H9 (cell line): ENCODE results near the gene KIAA0753. TPM values are rescaled to one million over a fixed set of nuclear protein-coding genes. Genes with fewer than 3 reads are reported as not detected.
"Not testable (repeated sequence)": the region's sequence is repeated elsewhere in the genome, so short reads cannot be mapped to it uniquely, and the experiment has no call there.

ENCODE experiments used
- DNase-seq: peaks from one replicate; pipeline ENCODE4 v3.0.0-alpha.2; 2017
- H2AFZ ChIP-seq: one replicate; pipeline ENCODE4 v1.6.1; 2013; ENCODE audit warnings: mild to moderate bottlenecking, low read length, control low read depth, moderate library complexity
- H2AK5ac ChIP-seq: 2 replicates; pipeline ENCODE4 v1.6.1; 2013; ENCODE audit warnings: low read length, control low read depth, mixed read lengths; ENCODE audit not compliant: insufficient read length
- H2BK120ac ChIP-seq: one replicate; pipeline ENCODE4 v1.6.1; 2013; ENCODE audit warnings: low read depth, mild to moderate bottlenecking, low read length, control low read depth, inconsistent platforms; ENCODE audit not compliant: poor library complexity, severe bottlenecking
- H2BK12ac ChIP-seq: 2 replicates; pipeline ENCODE4 v1.6.1; 2013; ENCODE audit warnings: low read length, control low read depth, mixed read lengths, low read depth; ENCODE audit not compliant: insufficient read length
- H2BK15ac ChIP-seq: 2 replicates; pipeline ENCODE4 v1.6.1; 2013; ENCODE audit warnings: low read depth, low read length, control low read depth
- H2BK20ac ChIP-seq: one replicate; pipeline ENCODE4 v1.6.1; 2013; ENCODE audit warnings: low read depth, mild to moderate bottlenecking, low read length, control low read depth, inconsistent platforms; ENCODE audit not compliant: poor library complexity, severe bottlenecking
- H2BK5ac ChIP-seq: 2 replicates; pipeline ENCODE4 v1.6.1; 2013; ENCODE audit warnings: low read length, control low read depth, mixed read lengths; ENCODE audit not compliant: insufficient read length
- H3K14ac ChIP-seq: 2 replicates; pipeline ENCODE4 v1.6.1; 2013; ENCODE audit warnings: low read length, control low read depth; ENCODE audit not compliant: insufficient read depth
- H3K18ac ChIP-seq: 2 replicates; pipeline ENCODE4 v1.6.1; 2013; ENCODE audit warnings: low read depth, mild to moderate bottlenecking, mixed read lengths, low read length, control low read depth; ENCODE audit not compliant: insufficient read length
- H3K23ac ChIP-seq: 2 replicates; pipeline ENCODE4 v1.6.1; 2013; ENCODE audit warnings: low read length, control low read depth, mixed read lengths, low read depth; ENCODE audit not compliant: insufficient read length
- H3K23me2 ChIP-seq: 2 replicates; pipeline ENCODE4 v1.6.1; 2013; ENCODE audit warnings: low read depth, mild to moderate bottlenecking, mixed read lengths, low read length, control low read depth; ENCODE audit not compliant: insufficient read length, poor library complexity, severe bottlenecking
- H3K27ac ChIP-seq: 2 replicates; pipeline ENCODE4 v1.5.1; 2013; ENCODE audit warnings: low read length, control low read depth, mixed read lengths, low read depth; ENCODE audit not compliant: insufficient read length
- H3K27me3 ChIP-seq: 2 replicates; pipeline ENCODE4 v1.6.1; 2013; ENCODE audit warnings: low read length, control low read depth, inconsistent platforms; ENCODE audit not compliant: insufficient read depth
- H3K4ac ChIP-seq: 2 replicates; pipeline ENCODE4 v1.6.1; 2013; ENCODE audit warnings: low read depth, mild to moderate bottlenecking, control low read depth, inconsistent platforms, low read length, moderate library complexity
- H3K4me1 ChIP-seq: 2 replicates; pipeline ENCODE4 v1.6.1; 2013; ENCODE audit warnings: low read length, control low read depth, inconsistent platforms; ENCODE audit not compliant: insufficient read depth
- H3K4me2 ChIP-seq: 2 replicates; pipeline ENCODE4 v1.6.1; 2013; ENCODE audit warnings: low read length, control low read depth, mixed read lengths; ENCODE audit not compliant: insufficient read length, insufficient read depth
- H3K56ac ChIP-seq: 2 replicates; pipeline ENCODE4 v1.6.1; 2013; ENCODE audit warnings: low read depth, mild to moderate bottlenecking, mixed read lengths, low read length, control low read depth; ENCODE audit not compliant: insufficient read length
- H3K79me1 ChIP-seq: 2 replicates; pipeline ENCODE4 v1.6.1; 2013; ENCODE audit warnings: low read depth, mild to moderate bottlenecking, moderate library complexity, low read length, control low read depth, inconsistent platforms; ENCODE audit not compliant: insufficient read depth, poor library complexity, severe bottlenecking
- H3K79me2 ChIP-seq: 2 replicates; pipeline ENCODE4 v1.6.1; 2013; ENCODE audit warnings: low read length, control low read depth, inconsistent platforms; ENCODE audit not compliant: insufficient read depth
- H3K9ac ChIP-seq: 2 replicates; pipeline ENCODE4 v1.6.1; 2013; ENCODE audit warnings: low read length, control low read depth, mixed read lengths; ENCODE audit not compliant: insufficient read length; ENCODE audit errors: extremely low read depth
- H3K9me3 ChIP-seq: one replicate; pipeline ENCODE4 v1.6.1; 2013; ENCODE audit warnings: low read depth, low read length, inconsistent platforms; ENCODE audit not compliant: control insufficient read depth
- H3T11ph ChIP-seq: one replicate; pipeline ENCODE4 v1.6.1; 2013; ENCODE audit warnings: mild to moderate bottlenecking, low read length, control low read depth, inconsistent platforms
- H4K20me1 ChIP-seq: one replicate; pipeline ENCODE4 v1.6.1; 2013; ENCODE audit not compliant: control insufficient read depth, insufficient read length, insufficient read depth
- H4K5ac ChIP-seq: 2 replicates; pipeline ENCODE4 v1.6.1; 2013; ENCODE audit warnings: low read depth, mild to moderate bottlenecking, mixed read lengths, low read length, control low read depth; ENCODE audit not compliant: insufficient read length
- H4K8ac ChIP-seq: replicated peaks from 2 replicates; pipeline ENCODE4 v1.6.1; 2013; ENCODE audit warnings: low read length, control low read depth, mixed read lengths, low read depth; ENCODE audit not compliant: insufficient read length
- H4K91ac ChIP-seq: 2 replicates; pipeline ENCODE4 v1.6.1; 2013; ENCODE audit warnings: low read depth, mild to moderate bottlenecking, moderate library complexity, mixed read lengths, low read length, control low read depth; ENCODE audit not compliant: insufficient read length
- H3K27ac Mint-ChIP-seq, 3 experiments: 2 replicates in 2 of 3; 3 replicates in 1 of 3; pipeline ENCODE4 v1.8.0; 2020 to 2021; ENCODE audit warnings: mixed read lengths in 3 of 3, mild to moderate bottlenecking in 1 of 3, moderate library complexity in 1 of 3
- H3K27me3 Mint-ChIP-seq: 2 replicates; pipeline ENCODE4 v1.8.0; 2021; ENCODE audit warnings: low read depth, mild to moderate bottlenecking, moderate library complexity, mixed read lengths
- H3K36me3 Mint-ChIP-seq, 3 experiments: 2 replicates in 2 of 3; 3 replicates in 1 of 3; pipeline ENCODE4 v1.8.0; 2020 to 2021; ENCODE audit warnings: low read depth in 3 of 3, mixed read lengths in 3 of 3; ENCODE audit not compliant: insufficient read depth in 1 of 3
- H3K4me1 Mint-ChIP-seq, 2 experiments: 2 replicates each; pipeline ENCODE4 v1.8.0; 2020; ENCODE audit warnings: mixed read lengths in 2 of 2
- H3K4me3 Mint-ChIP-seq, 2 experiments: 2 replicates in 1 of 2; 3 replicates in 1 of 2; pipeline ENCODE4 v1.8.0; 2020 to 2021; ENCODE audit warnings: mild to moderate bottlenecking in 2 of 2, mixed read lengths in 2 of 2, moderate library complexity in 1 of 2
- H3K9me3 Mint-ChIP-seq, 2 experiments: 2 replicates in 1 of 2; 3 replicates in 1 of 2; pipeline ENCODE4 v1.8.0; 2020; ENCODE audit warnings: mild to moderate bottlenecking in 2 of 2, mixed read lengths in 2 of 2, moderate library complexity in 1 of 2
- WGBS: extraction: QIAGEN DNeasy Blood & Tissue Kit; methylation state at CpG from one replicate; pipeline ENCODE4 v1.1.7; 2013; ENCODE audit warnings: missing lambda C conversion rate, low lambda C conversion rate, mixed read lengths; ENCODE audit not compliant: insufficient read length; ENCODE audit errors: extremely low coverage; 5-methylcytosine and 5-hydroxymethylcytosine counted together
- total RNA-seq: library from RNA; stranded (reverse); gene quantifications from 2 replicates; pipeline ENCODE4 v1.2.1, GENCODE V29; 2021
- TF ChIP-seq, protein P1 (sequence below): fragments of 200-600 bp; sonication (generic); conservative IDR thresholded peaks from 3 replicates; pipeline ENCODE4 v1.8.0; 2021; ENCODE audit warnings: antibody characterized with exemption, mild to moderate bottlenecking

Gene KIAA0753
- total RNA-seq, 1 experiment from 2014 or later: 37.2 TPM

DNA sequence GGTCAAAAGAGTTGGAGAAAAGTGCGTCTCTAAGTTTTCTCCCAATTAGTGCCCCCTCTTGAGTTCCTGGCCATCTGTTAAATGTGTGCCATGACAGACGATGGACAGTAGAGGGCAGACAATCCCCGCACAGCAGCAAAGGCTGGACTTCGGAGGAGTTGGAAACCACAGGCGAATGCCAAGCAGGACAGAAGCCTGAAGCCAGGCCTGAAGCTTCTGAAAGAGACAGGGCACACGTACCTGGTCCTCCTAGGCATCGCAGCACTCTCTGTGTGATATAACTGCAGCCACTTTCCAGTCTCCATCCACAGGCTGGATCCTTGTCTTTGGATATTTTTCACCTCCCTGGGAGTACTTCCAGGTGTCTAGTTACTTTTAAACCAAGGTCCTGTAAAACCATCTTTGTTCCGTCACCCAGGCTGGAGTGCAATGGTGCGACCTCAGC is 25.6 kb upstream of the KIAA0753 start:
- H4K5ac ChIP-seq: no peak overlapping the region
- H3K14ac ChIP-seq: no peak overlapping the region
- no peak overlapping the region for H3K9ac ChIP-seq
- H2BK20ac ChIP-seq: no peak overlapping the region
- no peak overlapping the region for H3K4ac ChIP-seq
- no peak overlapping the region for H3K27ac Mint-ChIP-seq
- no peaks in the 10 kb centered on the region for H3K23me2 ChIP-seq
- H3K79me2 ChIP-seq: no peaks in the 10 kb centered on the region
- H2BK120ac ChIP-seq: no peak overlapping the region
- H3K9me3 Mint-ChIP-seq: no peaks in the 10 kb centered on the region
- no peaks in the 10 kb centered on the region for H4K20me1 ChIP-seq
- WGBS: no CpG with 5 or more reads among the region's 9 CpGs
- no peaks in the 10 kb centered on the region for H3K36me3 Mint-ChIP-seq
- no peak overlapping the region for H2BK12ac ChIP-seq
- DNase-seq: peak; percentile 90
- no peak overlapping the region for H4K91ac ChIP-seq
- H4K8ac ChIP-seq: no peak overlapping the region
- no peak overlapping the region for H3K27ac ChIP-seq
- no peak overlapping the region for H3T11ph ChIP-seq
- peaks cover 63% of the 10 kb centered on the region for H3K27me3 Mint-ChIP-seq
- no peak overlapping the region for H2BK15ac ChIP-seq
- no peak overlapping the region for H3K56ac ChIP-seq
- H3K4me1 Mint-ChIP-seq: peaks cover 0 to 4% of the 10 kb centered on the region in 2 experiments; a peak in 1 of 4 replicates
- no peak overlapping the region for H3K18ac ChIP-seq
- no peaks in the 10 kb centered on the region for H3K9me3 ChIP-seq
- H3K4me1 ChIP-seq: no peaks in the 10 kb centered on the region
- no peak overlapping the region for H2AK5ac ChIP-seq
- H3K4me2 ChIP-seq: no peak overlapping the region
- H3K27me3 ChIP-seq: peaks cover 4% of the 10 kb centered on the region
- H3K79me1 ChIP-seq: no peaks in the 10 kb centered on the region
- TF ChIP-seq, protein P1, sequence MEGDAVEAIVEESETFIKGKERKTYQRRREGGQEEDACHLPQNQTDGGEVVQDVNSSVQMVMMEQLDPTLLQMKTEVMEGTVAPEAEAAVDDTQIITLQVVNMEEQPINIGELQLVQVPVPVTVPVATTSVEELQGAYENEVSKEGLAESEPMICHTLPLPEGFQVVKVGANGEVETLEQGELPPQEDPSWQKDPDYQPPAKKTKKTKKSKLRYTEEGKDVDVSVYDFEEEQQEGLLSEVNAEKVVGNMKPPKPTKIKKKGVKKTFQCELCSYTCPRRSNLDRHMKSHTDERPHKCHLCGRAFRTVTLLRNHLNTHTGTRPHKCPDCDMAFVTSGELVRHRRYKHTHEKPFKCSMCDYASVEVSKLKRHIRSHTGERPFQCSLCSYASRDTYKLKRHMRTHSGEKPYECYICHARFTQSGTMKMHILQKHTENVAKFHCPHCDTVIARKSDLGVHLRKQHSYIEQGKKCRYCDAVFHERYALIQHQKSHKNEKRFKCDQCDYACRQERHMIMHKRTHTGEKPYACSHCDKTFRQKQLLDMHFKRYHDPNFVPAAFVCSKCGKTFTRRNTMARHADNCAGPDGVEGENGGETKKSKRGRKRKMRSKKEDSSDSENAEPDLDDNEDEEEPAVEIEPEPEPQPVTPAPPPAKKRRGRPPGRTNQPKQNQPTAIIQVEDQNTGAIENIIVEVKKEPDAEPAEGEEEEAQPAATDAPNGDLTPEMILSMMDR: peak; percentile 94
- H3K23ac ChIP-seq: no peak overlapping the region
- H2BK5ac ChIP-seq: no peak overlapping the region
- H3K4me3 Mint-ChIP-seq: no peak overlapping the region
- no peak overlapping the region for H2AFZ ChIP-seq

DNA sequence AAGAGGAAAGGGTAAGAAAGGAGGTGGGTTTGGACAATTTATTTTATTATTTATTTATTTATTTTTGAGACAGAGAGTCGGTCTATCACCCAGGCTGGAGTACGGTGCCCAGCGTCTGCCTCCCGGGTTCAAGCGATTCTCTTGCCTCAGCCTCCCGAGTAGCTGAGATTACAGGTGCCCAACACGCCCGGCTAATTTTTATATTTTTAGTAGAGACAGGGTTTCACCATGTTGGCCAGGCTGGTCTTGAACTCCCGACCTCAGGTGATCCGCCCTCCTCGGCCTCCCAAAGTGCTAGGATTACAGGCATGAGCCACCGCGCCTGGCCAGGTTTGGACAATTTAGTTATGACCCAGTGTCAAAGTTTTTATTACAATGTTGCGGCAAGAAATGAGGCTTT is 22.7 kb upstream of the KIAA0753 start:
- not testable (repeated sequence) for H3K4me2 ChIP-seq, DNase-seq, H3K18ac ChIP-seq, H2BK15ac ChIP-seq, H3K9me3 Mint-ChIP-seq, H2BK5ac ChIP-seq, H3K9me3 ChIP-seq, H3K36me3 Mint-ChIP-seq, H3K27me3 ChIP-seq, H3K4me1 ChIP-seq, H3K9ac ChIP-seq, H4K5ac ChIP-seq, H4K91ac ChIP-seq, H3K56ac ChIP-seq, H3K79me1 ChIP-seq, H4K8ac ChIP-seq, H3K23ac ChIP-seq, H3K23me2 ChIP-seq, H3K4me1 Mint-ChIP-seq, H2BK12ac ChIP-seq, H3T11ph ChIP-seq, H2AK5ac ChIP-seq, H3K27ac Mint-ChIP-seq, H3K14ac ChIP-seq, H2AFZ ChIP-seq, H3K4ac ChIP-seq, H3K4me3 Mint-ChIP-seq, H2BK120ac ChIP-seq, H2BK20ac ChIP-seq, H3K27ac ChIP-seq, H3K79me2 ChIP-seq, H4K20me1 ChIP-seq
- no CpG with 5 or more reads among the region's 14 CpGs for WGBS
- peaks cover 80% of the 10 kb centered on the region for H3K27me3 Mint-ChIP-seq
